H9 (cell line): Measurements from ENCODE around the gene GALC. TPM values are rescaled to one million over a fixed set of nuclear protein-coding genes. Genes with fewer than 3 reads are reported as not detected.

ENCODE experiments used
- DNase-seq: peaks from one replicate; pipeline ENCODE4 v3.0.0-alpha.2; 2017
- H2AFZ ChIP-seq: one replicate; pipeline ENCODE4 v1.6.1; 2013; ENCODE audit warnings: mild to moderate bottlenecking, low read length, control low read depth, moderate library complexity
- H2AK5ac ChIP-seq: 2 replicates; pipeline ENCODE4 v1.6.1; 2013; ENCODE audit warnings: low read length, control low read depth, mixed read lengths; ENCODE audit not compliant: insufficient read length
- H2BK120ac ChIP-seq: one replicate; pipeline ENCODE4 v1.6.1; 2013; ENCODE audit warnings: low read depth, mild to moderate bottlenecking, low read length, control low read depth, inconsistent platforms; ENCODE audit not compliant: poor library complexity, severe bottlenecking
- H2BK12ac ChIP-seq: 2 replicates; pipeline ENCODE4 v1.6.1; 2013; ENCODE audit warnings: low read length, control low read depth, mixed read lengths, low read depth; ENCODE audit not compliant: insufficient read length
- H2BK15ac ChIP-seq: 2 replicates; pipeline ENCODE4 v1.6.1; 2013; ENCODE audit warnings: low read depth, low read length, control low read depth
- H2BK20ac ChIP-seq: one replicate; pipeline ENCODE4 v1.6.1; 2013; ENCODE audit warnings: low read depth, mild to moderate bottlenecking, low read length, control low read depth, inconsistent platforms; ENCODE audit not compliant: poor library complexity, severe bottlenecking
- H2BK5ac ChIP-seq: 2 replicates; pipeline ENCODE4 v1.6.1; 2013; ENCODE audit warnings: low read length, control low read depth, mixed read lengths; ENCODE audit not compliant: insufficient read length
- H3K14ac ChIP-seq: 2 replicates; pipeline ENCODE4 v1.6.1; 2013; ENCODE audit warnings: low read length, control low read depth; ENCODE audit not compliant: insufficient read depth
- H3K18ac ChIP-seq: 2 replicates; pipeline ENCODE4 v1.6.1; 2013; ENCODE audit warnings: low read depth, mild to moderate bottlenecking, mixed read lengths, low read length, control low read depth; ENCODE audit not compliant: insufficient read length
- H3K23ac ChIP-seq: 2 replicates; pipeline ENCODE4 v1.6.1; 2013; ENCODE audit warnings: low read length, control low read depth, mixed read lengths, low read depth; ENCODE audit not compliant: insufficient read length
- H3K23me2 ChIP-seq: 2 replicates; pipeline ENCODE4 v1.6.1; 2013; ENCODE audit warnings: low read depth, mild to moderate bottlenecking, mixed read lengths, low read length, control low read depth; ENCODE audit not compliant: insufficient read length, poor library complexity, severe bottlenecking
- H3K27ac ChIP-seq: 2 replicates; pipeline ENCODE4 v1.5.1; 2013; ENCODE audit warnings: low read length, control low read depth, mixed read lengths, low read depth; ENCODE audit not compliant: insufficient read length
- H3K27me3 ChIP-seq: 2 replicates; pipeline ENCODE4 v1.6.1; 2013; ENCODE audit warnings: low read length, control low read depth, inconsistent platforms; ENCODE audit not compliant: insufficient read depth
- H3K4ac ChIP-seq: 2 replicates; pipeline ENCODE4 v1.6.1; 2013; ENCODE audit warnings: low read depth, mild to moderate bottlenecking, control low read depth, inconsistent platforms, low read length, moderate library complexity
- H3K4me1 ChIP-seq: 2 replicates; pipeline ENCODE4 v1.6.1; 2013; ENCODE audit warnings: low read length, control low read depth, inconsistent platforms; ENCODE audit not compliant: insufficient read depth
- H3K4me2 ChIP-seq: 2 replicates; pipeline ENCODE4 v1.6.1; 2013; ENCODE audit warnings: low read length, control low read depth, mixed read lengths; ENCODE audit not compliant: insufficient read length, insufficient read depth
- H3K56ac ChIP-seq: 2 replicates; pipeline ENCODE4 v1.6.1; 2013; ENCODE audit warnings: low read depth, mild to moderate bottlenecking, mixed read lengths, low read length, control low read depth; ENCODE audit not compliant: insufficient read length
- H3K79me1 ChIP-seq: 2 replicates; pipeline ENCODE4 v1.6.1; 2013; ENCODE audit warnings: low read depth, mild to moderate bottlenecking, moderate library complexity, low read length, control low read depth, inconsistent platforms; ENCODE audit not compliant: insufficient read depth, poor library complexity, severe bottlenecking
- H3K79me2 ChIP-seq: 2 replicates; pipeline ENCODE4 v1.6.1; 2013; ENCODE audit warnings: low read length, control low read depth, inconsistent platforms; ENCODE audit not compliant: insufficient read depth
- H3K9ac ChIP-seq: 2 replicates; pipeline ENCODE4 v1.6.1; 2013; ENCODE audit warnings: low read length, control low read depth, mixed read lengths; ENCODE audit not compliant: insufficient read length; ENCODE audit errors: extremely low read depth
- H3K9me3 ChIP-seq: one replicate; pipeline ENCODE4 v1.6.1; 2013; ENCODE audit warnings: low read depth, low read length, inconsistent platforms; ENCODE audit not compliant: control insufficient read depth
- H3T11ph ChIP-seq: one replicate; pipeline ENCODE4 v1.6.1; 2013; ENCODE audit warnings: mild to moderate bottlenecking, low read length, control low read depth, inconsistent platforms
- H4K20me1 ChIP-seq: one replicate; pipeline ENCODE4 v1.6.1; 2013; ENCODE audit not compliant: control insufficient read depth, insufficient read length, insufficient read depth
- H4K5ac ChIP-seq: 2 replicates; pipeline ENCODE4 v1.6.1; 2013; ENCODE audit warnings: low read depth, mild to moderate bottlenecking, mixed read lengths, low read length, control low read depth; ENCODE audit not compliant: insufficient read length
- H4K8ac ChIP-seq: replicated peaks from 2 replicates; pipeline ENCODE4 v1.6.1; 2013; ENCODE audit warnings: low read length, control low read depth, mixed read lengths, low read depth; ENCODE audit not compliant: insufficient read length
- H4K91ac ChIP-seq: 2 replicates; pipeline ENCODE4 v1.6.1; 2013; ENCODE audit warnings: low read depth, mild to moderate bottlenecking, moderate library complexity, mixed read lengths, low read length, control low read depth; ENCODE audit not compliant: insufficient read length
- H3K27ac Mint-ChIP-seq, 3 experiments: 2 replicates in 2 of 3; 3 replicates in 1 of 3; pipeline ENCODE4 v1.8.0; 2020 to 2021; ENCODE audit warnings: mixed read lengths in 3 of 3, mild to moderate bottlenecking in 1 of 3, moderate library complexity in 1 of 3
- H3K27me3 Mint-ChIP-seq: 2 replicates; pipeline ENCODE4 v1.8.0; 2021; ENCODE audit warnings: low read depth, mild to moderate bottlenecking, moderate library complexity, mixed read lengths
- H3K36me3 Mint-ChIP-seq, 3 experiments: 2 replicates in 2 of 3; 3 replicates in 1 of 3; pipeline ENCODE4 v1.8.0; 2020 to 2021; ENCODE audit warnings: low read depth in 3 of 3, mixed read lengths in 3 of 3; ENCODE audit not compliant: insufficient read depth in 1 of 3
- H3K4me1 Mint-ChIP-seq, 2 experiments: 2 replicates each; pipeline ENCODE4 v1.8.0; 2020; ENCODE audit warnings: mixed read lengths in 2 of 2
- H3K4me3 Mint-ChIP-seq, 2 experiments: 2 replicates in 1 of 2; 3 replicates in 1 of 2; pipeline ENCODE4 v1.8.0; 2020 to 2021; ENCODE audit warnings: mild to moderate bottlenecking in 2 of 2, mixed read lengths in 2 of 2, moderate library complexity in 1 of 2
- H3K9me3 Mint-ChIP-seq, 2 experiments: 2 replicates in 1 of 2; 3 replicates in 1 of 2; pipeline ENCODE4 v1.8.0; 2020; ENCODE audit warnings: mild to moderate bottlenecking in 2 of 2, mixed read lengths in 2 of 2, moderate library complexity in 1 of 2
- CTCF ChIP-seq: fragments of 200-600 bp; sonication (generic); conservative IDR thresholded peaks from 3 replicates; pipeline ENCODE4 v1.8.0; 2021; ENCODE audit warnings: antibody characterized with exemption, mild to moderate bottlenecking
- WGBS: extraction: QIAGEN DNeasy Blood & Tissue Kit; methylation state at CpG from one replicate; pipeline ENCODE4 v1.1.7; 2013; ENCODE audit warnings: missing lambda C conversion rate, low lambda C conversion rate, mixed read lengths; ENCODE audit not compliant: insufficient read length; ENCODE audit errors: extremely low coverage; 5-methylcytosine and 5-hydroxymethylcytosine counted together
- total RNA-seq: library from RNA; stranded (reverse); gene quantifications from 2 replicates; pipeline ENCODE4 v1.2.1, GENCODE V29; 2021

GALC gene
- total RNA-seq, 1 experiment from 2014 or later: 12.4 TPM

- H4K5ac ChIP-seq: no peak overlapping the region
- Mint-ChIP-seq H3K36me3 (no peaks in the 10 kb centered on the region), H3K4me1 (no peaks in the 10 kb centered on the region), H3K27ac (no peak overlapping the region), H3K4me3 (no peak overlapping the region), H3K27me3 (no peaks in the 10 kb centered on the region), H3K9me3 (no peaks in the 10 kb centered on the region)
- no peaks in the 10 kb centered on the region for H3K27me3 ChIP-seq
- H3K9ac ChIP-seq: no peak overlapping the region
- H2AK5ac ChIP-seq: no peak overlapping the region
- no peaks in the 10 kb centered on the region for H4K20me1 ChIP-seq
- no peak overlapping the region for H3K4me2 ChIP-seq
- TF ChIP-seq CTCF: peak; percentile 73
- H3K79me2 ChIP-seq: no peaks in the 10 kb centered on the region
- WGBS: no CpG with 5 or more reads among the region's 4 CpGs
- no peaks in the 10 kb centered on the region for H3K9me3 ChIP-seq
- H2BK120ac ChIP-seq: no peak overlapping the region
- no peak overlapping the region for H4K91ac ChIP-seq
- no peak for DNase-seq
- no peak overlapping the region for H2BK5ac ChIP-seq
- no peak overlapping the region for H2BK20ac ChIP-seq
- no peak overlapping the region for H3K18ac ChIP-seq
- H3K27ac ChIP-seq: no peak overlapping the region
- H2AFZ ChIP-seq: no peak overlapping the region
- H3K14ac ChIP-seq: no peak overlapping the region
- H2BK15ac ChIP-seq: no peak overlapping the region
- H3K4ac ChIP-seq: no peak overlapping the region
- H3K23me2 ChIP-seq: no peaks in the 10 kb centered on the region
- H3K4me1 ChIP-seq: no peaks in the 10 kb centered on the region
- H2BK12ac ChIP-seq: no peak overlapping the region
- H3T11ph ChIP-seq: no peak overlapping the region
- H3K23ac ChIP-seq: no peak overlapping the region
- H4K8ac ChIP-seq: no peak overlapping the region
- no peak overlapping the region for H3K56ac ChIP-seq
- no peaks in the 10 kb centered on the region for H3K79me1 ChIP-seq
Measured at GRCh38 chr14:87944987-87945604, 47.9 kb downstream of the GALC start.
